NCI-H2227 treated with DMSO at 0.1 percent for 48 hours (cell line): ENCODE results near the gene PODN.

Source experiments
- DNase-seq: peaks from one replicate; lab custom pipeline; 2025; lab: John Stamatoyannopoulos, UW

The PODN gene

DNA sequence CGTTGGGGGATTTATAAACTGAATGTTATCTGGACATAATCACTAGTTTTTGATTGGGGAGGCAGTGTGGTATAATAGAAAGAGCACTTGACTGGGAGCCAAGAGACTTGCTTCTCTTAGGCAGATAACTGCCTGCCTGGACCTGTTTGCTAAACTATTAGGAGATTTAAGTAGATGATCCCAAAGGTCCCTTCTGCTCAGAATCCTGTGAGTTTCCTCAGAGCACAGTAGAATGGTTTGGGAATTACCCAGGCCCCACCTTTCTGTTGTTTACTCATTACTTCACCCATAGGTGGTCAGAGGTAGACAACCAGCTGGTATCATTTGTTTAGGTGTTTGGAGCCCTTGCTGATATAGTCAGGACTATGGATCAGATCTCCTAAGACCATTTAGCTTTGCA is 10.3 kb upstream of the PODN start:
- DNase-seq, result no peak

DNA sequence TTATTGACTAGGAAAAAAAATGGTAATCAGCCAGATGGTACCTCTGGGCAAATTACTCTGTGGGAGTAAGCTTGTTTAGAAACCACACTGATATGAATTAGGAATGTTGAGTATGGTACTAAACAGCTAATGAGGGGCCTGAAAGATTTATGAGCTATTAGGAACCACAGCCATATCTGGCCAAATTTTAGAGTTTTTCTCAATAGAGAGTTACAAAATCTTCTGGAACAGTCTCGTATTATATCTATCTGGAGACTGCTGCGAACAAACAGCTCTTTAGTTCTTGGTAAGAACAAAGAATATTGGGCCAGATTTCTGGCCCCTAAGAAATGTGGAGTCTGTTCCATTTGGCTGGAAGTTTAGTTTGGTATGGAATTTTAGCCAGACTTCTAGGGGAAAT is 4.9 kb upstream of the PODN start:
- no peak for DNase-seq

DNA sequence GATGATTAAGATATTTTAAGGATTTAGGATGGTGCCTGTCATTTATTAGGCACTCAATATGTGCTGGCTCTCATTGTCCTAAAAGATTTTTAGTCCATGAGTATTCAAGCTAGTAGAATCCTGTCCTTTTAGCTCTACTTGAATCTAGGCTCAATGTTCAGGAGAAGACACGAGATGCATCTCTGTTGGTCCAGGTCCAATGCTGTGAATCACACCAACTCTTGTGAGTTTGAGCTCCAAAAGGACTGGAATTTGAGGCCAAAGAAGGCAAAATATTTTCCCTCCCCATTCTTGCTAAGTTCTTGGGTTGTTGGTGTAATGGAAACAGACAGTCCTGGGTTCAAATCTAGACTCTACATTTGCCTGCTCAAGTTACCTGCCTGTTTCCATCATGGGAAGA is 1.4 kb upstream of the PODN start:
- DNase-seq, result no peak

DNA sequence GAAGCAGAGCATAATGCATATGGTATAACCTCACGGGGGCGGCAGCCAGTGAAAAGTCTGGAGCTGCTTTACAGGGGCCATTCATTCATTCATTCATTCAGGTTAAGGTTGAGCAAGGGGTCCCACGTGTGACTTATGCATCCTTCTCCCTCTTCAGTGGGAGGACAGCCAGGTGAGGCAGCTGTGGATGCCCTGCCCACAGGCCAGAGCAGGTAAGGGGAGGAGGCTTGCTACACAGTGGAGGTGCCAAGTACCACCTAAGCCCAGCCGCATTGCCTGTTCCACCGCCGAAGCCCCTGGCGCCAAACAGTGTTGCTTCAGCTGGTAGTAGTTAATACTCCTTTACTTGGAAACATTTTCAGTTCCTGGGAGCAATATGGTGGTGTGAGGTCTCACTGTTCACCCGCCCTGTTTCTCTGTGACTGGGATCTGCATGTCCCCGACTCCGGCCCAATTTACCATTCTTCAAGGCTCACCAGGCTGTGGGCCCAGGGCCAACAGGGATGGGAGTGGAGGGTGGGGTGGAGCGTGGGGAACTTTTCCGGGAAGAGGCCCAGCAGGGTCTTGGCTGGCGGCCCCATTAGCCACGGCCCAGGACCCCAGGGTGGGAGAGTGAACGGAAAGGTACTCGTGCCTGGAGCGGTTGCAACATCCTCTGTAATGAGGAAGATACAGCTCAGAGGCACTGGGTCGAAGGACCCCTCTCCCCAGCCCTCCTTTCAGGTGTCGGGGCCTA is 722 bp upstream of the PODN start:
- no peak for DNase-seq

DNA sequence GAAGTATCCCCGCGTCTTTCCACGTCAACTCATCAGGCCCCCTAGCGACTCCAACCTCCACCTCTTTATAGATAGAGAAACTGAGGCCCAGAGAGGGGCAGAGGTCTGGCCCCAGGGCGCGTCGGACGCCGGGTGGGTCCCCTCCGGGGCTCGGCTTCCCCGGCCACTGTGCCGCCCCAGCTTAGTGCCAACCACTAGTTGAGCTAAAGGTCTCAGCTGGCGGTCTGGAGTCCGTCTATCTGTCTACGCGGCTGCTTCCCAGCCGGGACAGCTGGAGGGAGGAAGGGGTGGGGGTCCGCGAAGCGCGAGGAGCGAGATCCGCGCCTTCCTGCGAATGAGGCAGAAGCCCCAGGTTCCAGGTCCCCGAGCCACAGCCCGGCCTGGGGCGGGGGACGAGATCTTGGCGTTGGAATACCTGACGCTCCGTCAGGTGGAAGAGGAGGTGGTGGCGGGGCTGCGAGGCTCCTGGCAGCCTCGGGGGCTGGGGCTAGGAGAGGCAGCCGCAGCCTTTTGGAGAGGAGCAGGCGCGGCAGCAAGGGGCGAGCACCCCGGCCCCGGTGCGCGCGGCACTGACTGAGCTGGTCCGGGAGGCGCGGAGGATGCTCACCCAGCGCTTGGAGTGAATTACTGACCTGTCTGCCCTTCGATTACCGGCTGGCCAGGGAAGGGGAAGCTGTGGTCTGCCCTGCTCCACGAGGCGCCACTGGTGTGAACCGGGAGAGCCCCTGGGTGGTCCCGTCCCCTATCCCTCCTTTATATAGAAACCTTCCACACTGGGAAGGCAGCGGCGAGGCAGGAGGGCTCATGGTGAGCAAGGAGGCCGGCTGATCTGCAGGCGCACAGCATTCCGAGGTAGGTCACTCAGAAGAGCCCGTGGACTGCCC is 937 bp downstream of the PODN start:
- DNase-seq, result no peak

DNA sequence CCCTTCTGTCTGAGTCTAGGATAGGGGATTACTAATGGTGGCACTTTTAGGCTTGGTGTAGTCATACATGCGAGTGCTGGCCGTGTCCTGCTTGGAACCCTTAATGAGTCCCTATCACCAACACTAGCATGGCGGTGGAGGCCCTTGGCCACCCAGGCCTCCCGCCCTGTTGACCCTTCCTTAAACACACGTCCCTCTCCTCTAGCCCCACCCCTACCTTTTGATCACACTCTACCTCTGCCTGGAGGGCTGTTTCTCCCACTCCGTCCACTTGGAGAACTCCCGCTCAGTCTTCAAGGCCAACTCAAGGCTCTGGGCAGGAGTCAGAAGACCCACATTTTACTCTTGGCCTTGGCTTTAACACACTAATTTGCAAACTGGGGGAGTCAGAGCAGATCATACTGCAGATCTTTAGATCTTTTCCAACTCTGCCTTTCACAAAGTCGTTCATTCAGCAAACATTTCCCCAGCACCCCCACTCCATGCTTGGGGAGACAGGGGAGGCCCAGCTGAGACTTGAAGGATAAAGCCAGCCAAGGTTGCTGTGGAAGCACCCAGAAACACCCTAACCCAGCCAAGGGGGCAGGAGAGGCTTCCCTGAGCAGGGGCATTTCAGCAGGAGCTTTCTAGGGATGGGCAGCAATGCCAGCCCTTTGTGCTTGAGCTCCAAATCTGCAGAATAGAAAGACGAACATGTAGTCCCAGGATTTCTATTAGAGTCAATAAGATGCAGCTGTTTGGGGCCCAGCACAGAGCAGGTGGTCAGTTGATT is 1.9 kb downstream of the PODN start:
- no peak for DNase-seq

DNA sequence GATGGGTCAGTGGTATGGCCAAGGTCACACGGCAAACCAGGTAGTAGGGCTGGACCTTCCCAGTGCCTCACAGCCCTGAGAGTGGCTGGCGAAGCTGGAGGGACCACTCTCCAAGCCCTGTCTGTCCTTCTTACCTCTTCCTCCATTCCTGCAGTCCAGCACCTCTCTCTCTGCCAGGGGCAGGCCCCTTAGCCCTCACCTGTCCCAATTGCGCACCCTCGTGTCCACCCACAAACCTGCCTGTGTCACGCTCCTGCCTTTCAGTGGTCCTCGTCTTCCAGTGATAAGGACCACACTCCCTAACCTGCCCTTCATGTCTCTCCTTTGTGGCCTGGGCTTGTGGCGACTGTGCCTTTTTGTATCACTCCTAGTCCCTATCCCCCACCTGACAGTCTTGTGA is 3.4 kb downstream of the PODN start:
- DNase-seq, result no peak

DNA sequence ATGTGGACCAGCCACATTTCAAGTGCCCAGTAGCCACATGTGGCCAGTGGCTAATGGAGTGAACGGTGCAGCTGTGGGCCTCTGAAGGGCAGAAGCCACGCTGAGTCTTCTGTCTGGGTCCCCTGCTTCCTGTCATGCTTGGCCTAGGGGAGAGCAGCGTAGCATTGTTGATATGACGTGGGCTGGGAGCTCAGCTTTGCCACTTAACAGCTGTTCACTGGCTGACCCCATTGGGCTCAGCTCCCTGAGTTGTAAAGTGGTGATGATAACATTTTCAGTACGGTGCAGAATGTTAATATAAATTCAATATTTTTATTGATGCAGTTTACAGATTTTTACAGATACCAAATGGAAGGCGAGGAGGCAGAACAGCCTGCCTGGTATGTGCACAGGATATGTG is 4.5 kb downstream of the PODN start:
- no peak for DNase-seq

DNA sequence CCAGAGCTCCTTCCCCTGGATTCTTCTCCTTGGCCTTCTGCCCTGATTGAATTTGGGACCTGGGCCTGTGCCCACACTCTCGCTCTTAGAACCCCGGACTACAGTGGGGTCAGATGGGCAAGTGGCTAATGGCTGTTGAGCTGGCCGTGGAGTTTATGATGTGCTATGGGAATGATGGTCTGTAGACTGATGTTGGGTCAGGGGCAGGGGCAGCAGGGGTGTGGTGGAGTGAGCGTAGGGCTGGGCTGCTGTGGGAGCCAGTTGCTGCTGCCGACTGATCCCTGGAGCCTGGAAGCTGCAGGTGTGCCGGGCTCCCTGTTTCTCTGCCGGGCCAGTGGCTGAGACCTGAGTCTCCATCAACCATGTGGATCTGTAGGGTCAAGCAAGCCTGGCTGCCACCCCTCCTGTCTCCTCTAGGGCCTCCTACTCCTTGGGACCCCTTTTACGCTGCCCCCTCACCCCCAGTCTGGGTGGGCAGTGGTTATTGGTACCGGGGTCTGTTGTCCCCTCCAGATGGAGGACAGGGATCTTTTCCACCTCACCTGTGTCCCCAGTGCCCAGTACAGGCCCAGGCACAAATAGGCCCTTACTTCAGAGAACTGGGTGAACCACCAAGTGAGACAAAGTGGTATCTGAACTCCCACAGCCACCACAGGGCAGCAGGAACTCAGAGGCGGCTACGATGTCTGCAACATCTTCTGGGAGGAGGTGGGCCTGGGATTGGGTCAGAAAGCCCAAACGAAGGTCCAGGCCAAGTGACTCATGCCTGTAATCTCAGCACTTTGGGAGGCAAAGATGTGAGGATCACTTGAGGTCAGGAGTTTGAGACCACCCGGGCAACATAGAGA is 5.1 kb downstream of the PODN start:
- no peak for DNase-seq

DNA sequence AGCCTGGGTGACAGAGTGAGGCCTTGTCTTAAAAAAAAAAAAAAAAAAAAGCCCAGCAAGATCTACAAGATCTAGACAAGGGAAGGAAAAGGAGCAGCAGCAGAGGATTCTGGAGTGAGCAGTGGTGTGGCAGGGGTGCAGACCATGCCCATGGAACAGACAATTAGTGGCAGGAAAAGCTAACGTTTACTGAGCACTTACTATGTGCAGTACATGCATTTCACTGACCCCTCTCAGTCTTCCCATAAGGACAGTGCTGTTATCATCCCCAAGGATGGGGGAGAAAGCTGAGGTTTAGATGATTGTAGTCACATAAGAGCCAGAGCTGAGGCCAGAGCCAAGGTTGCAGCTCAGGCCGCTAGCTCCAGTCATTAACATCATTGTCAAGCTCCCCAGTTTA is 5.9 kb downstream of the PODN start:
- no peak for DNase-seq

DNA sequence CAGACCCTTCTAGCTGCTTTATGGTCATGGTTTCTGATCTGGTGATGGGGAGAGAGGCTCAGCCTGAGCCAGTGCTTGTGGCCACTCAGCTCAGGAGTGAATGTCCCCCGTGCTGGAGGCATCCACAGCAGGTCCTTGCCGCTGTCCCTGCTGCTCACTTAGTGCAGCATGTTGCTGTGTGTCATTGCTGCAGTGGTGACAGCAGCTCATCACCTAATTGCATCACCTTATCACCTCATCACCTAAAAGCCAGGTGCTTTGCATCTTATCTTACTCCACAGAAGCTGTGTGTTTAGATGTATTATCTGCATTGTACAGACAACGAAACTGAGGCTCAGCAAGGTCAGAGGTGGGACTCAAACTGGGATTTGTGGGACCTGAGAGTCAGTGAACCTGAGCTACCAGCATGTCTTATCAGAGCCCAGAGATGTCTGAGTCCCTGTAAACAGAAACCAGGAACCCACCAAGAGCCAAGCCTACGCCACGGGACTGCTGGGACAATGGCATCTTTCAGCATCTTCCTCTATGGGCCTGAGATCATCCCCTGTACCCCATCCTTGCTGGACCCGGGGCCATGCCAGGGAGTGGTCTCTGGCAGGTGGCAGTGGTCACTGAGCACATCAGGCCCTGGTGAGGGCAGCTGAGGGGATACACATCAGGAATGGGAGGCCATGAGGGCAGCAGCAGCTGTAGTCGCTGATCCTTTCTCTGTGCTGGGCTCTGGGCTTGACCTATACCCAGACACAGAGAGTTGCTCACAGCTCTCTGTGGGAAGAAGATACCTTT is 6.5 kb downstream of the PODN start:
- DNase-seq, result no peak

DNA sequence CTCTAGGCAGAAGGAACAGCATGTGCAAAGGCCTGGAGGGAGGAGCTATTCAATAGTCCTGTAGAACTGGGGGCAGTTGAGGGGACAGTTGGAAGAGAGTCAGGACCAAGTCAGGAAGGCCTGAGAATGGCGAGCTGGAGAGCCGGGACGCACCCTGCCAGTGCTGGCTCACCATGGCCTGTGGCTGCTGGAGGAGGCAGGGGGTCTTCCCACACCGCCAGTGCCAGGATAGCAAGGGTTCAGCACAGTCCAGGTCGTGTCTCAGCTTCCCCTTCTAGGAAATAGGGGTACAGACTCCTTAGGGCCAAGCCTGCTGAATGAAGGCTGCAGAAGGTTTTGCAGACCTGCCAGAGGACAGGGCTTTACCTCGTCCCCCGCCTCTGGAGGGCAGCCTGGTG is 7.3 kb downstream of the PODN start:
- no peak for DNase-seq

DNA sequence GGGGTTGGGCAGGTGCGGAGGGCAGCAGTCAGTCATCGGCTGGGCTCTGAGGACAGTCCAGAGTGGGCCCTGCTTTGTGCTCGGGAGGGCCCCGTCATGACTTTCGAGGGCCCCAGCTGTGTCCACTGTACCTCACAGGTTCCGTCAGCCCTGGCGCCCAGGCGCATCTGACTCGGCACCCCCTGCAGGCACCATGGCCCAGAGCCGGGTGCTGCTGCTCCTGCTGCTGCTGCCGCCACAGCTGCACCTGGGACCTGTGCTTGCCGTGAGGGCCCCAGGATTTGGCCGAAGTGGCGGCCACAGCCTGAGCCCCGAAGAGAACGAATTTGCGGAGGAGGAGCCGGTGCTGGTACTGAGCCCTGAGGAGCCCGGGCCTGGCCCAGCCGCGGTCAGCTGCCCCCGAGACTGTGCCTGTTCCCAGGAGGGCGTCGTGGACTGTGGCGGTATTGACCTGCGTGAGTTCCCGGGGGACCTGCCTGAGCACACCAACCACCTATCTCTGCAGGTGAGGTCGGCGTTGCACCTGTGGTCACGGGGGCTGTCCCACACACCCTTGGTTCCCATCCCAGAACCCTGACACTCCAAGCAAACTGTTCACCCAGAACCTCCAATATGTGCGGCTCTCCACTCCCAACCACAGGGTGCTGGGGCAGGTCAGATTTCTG is 7.8 kb downstream of the PODN start:
- DNase-seq, result no peak

DNA sequence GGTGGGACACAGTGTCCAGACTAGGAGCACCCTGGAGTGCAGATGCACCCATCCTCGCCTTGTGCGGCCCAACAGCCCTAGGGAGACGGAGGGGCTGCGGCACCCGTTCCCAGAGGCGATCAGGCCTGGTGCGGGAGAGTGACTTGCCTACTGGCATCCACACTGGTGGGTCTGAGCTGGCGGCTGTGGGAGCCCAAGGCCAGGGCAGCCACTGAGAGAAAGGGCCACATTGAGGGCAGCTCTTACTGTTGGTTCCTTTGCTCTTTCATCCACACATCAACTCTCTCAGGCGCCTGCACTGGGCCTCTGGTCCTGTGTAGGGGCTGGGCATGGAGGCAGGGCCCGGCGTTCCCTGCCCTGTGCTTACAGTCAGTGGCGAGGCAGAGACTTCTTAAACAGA is 8.6 kb downstream of the PODN start:
- DNase-seq, result no peak

DNA sequence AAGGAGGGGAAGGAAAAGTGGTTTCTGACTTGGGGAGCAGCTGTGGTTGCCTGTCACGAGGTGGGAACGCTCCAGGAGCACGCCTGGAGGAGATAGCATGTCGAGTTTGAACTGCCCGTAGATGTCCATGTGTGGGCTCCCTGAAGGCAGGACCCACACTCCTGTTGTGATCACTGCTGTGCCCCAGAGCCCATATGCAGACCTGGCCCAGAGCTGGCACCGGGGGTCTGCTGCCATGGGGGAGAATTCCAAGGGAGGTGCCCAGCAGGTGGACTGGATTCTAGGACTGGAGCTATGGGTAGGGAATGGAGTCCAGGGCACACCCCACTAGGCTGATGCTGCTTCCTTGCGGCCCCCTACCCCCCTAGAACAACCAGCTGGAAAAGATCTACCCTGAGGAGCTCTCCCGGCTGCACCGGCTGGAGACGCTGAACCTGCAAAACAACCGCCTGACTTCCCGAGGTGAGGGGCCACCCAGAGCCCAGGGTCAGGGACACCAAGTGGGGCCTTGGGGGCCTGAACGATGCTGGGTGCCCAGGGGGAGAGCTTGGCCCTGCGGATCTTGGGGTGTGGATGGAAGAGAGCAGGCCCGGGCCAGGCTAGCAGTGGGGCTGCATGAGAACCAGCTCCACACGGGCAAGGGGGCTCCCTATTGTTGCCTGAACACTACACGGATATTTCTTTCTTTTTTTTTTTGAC is 9.3 kb downstream of the PODN start:
- no peak for DNase-seq

DNA sequence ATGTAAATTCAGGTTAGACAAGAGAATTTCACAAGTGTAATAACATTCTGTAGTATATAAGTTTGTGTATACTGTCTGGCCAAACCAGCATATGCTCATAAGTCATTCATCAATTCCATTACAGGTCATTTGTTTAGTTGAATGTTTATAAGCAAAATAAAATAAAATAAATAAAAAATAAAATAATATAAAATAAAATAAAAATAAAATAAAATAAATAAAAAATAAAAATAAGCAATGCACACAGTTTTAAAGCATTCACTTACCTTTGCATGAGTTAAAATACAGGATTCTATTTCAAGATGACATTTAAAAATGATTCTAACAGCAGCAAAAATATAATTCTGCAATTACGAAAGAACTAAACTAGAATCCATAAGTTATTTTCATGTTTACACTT is 9.9 kb downstream of the PODN start:
- DNase-seq, result no peak

DNA sequence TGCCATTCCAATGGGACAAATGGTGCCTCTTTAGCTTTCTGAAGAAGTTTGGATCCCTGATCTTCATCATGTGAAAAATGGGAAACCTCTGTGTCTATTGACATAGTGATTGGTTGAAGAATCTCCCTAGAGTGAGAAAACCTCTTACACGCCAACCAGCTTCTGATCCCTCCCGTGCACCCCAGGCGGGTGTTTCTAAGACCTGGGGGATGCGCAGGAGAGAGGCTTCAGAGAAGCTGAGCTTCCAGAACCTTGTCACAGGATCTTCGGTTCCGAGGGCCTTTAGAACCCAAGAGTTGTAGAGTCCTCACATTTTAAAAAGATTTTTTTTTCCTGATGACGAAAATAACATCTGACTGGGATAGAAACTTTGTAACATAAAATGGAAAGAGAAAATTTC is 11.3 kb downstream of the PODN start:
- no peak for DNase-seq

DNA sequence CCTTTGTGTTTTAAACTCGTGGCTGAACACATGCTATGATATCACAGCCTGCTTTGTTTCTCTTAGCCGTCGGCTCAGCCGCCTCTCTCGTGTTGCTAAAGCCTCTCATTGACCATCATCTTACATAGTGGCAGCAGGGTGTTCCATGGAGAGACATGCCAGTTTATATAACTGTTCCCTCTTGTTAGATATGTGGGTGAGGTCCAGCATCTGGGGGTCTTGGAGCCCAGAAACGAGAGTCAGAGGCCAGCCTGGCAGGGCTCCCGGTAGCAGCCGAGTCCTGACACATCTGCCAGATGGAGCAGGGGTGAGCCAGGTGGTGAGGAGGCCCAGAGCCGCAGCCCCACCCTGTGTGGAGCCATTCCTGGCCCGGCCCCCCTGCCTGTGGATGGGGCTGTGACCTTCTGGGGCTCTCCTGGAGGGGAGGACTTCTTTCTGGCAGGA is 11.9 kb downstream of the PODN start:
- no peak for DNase-seq

DNA sequence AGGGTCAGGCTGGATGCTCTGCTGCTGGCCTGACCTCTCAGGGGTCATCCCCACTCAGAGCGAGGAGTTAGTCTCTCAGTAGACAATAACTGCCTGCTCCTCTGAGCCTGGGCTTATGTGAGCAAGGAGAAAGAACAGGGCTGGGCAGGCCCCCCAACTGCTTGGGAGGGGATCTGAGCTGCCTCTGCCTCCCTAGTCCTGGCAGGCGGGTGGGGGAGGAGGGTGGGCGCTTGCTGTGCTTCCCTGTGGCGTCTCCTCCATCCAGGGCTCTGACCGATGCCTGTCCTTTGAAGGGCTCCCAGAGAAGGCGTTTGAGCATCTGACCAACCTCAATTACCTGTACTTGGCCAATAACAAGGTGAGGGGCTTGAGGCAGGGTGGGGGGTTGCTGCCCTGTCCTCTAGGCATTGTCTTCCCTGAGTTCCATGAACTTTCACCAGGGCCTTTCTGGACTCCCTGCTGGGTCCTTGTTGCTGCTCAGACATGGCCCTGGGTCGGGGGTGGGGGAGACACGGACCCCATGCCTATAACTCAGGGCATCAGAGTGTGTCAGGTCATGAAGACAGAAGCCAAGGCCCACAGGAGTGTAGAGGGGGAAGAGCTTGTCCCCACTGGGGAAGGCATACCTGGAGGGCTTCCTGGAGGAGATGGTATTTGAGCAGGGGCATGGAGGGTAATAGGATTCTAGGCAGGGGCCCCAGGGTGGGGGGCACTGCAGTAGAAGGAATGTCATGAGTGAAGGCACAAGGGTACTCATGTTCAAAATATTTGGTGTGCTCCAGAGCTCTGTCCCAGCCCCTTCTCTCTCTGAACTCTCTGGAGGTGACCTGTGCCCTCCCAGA is 12.5 kb downstream of the PODN start:
- no peak for DNase-seq
